H1 (cell line): ENCODE data around the gene SNORC. TPM values are rescaled to one million over a fixed set of nuclear protein-coding genes. Genes with fewer than 3 reads are reported as not detected.

Experiments
- CTCF ChIA-PET: fragments of 300-600 bp; sonication (Branson Sonifier 250); formaldehyde crosslinking; loops from one replicate; lab custom pipeline; 2021; ENCODE audit not compliant: partially characterized antibody; lab: Charles Lee
- POLR2A ChIA-PET: fragments of 300-600 bp; sonication (Branson Sonifier 250); formaldehyde crosslinking; loops from one replicate; lab custom pipeline; 2021; ENCODE audit warnings: inconsistent platforms; ENCODE audit not compliant: partially characterized antibody; lab: Charles Lee
- DNase-seq, 2 experiments: peaks; one replicate each; pipeline versions ENCODE4 v3.0.0 to v3.0.0-alpha.2; 2010 to 2022; ENCODE audit warnings: low spot score in 2 of 2, low read depth in 1 of 2, mixed read lengths in 1 of 2
- FAIRE-seq: peaks from 2 replicates; lab custom pipeline; 2011; peaks lifted over from hg19 to GRCh38; lab: Jason Lieb, UNC
- H2AFZ ChIP-seq: 2 replicates; pipeline ENCODE4 v1.8.1; 2012; ENCODE audit warnings: low read length, inconsistent platforms
- H2AK5ac ChIP-seq: 2 replicates; pipeline ENCODE4 v1.6.1; 2013; ENCODE audit warnings: low read depth, low read length
- H2BK120ac ChIP-seq: replicated peaks from 2 replicates; pipeline ENCODE3; 2013; ENCODE audit warnings: low read depth, low read length, inconsistent platforms
- H2BK12ac ChIP-seq: 2 replicates; pipeline ENCODE4 v1.6.1; 2013; ENCODE audit warnings: low read depth, low read length
- H2BK15ac ChIP-seq: 2 replicates; pipeline ENCODE4 v1.6.1; 2013; ENCODE audit warnings: low read length
- H2BK20ac ChIP-seq: 2 replicates; pipeline ENCODE4 v1.6.1; 2013; ENCODE audit warnings: low read length
- H2BK5ac ChIP-seq: 2 replicates; pipeline ENCODE4 v1.6.1; 2013; ENCODE audit warnings: low read depth, low read length
- H3K14ac ChIP-seq: 2 replicates; pipeline ENCODE4 v1.6.1; 2013; ENCODE audit warnings: inconsistent platforms; ENCODE audit not compliant: insufficient read length
- H3K18ac ChIP-seq: 2 replicates; pipeline ENCODE4 v1.6.1; 2013; ENCODE audit warnings: low read length; ENCODE audit errors: extremely low read depth
- H3K23ac ChIP-seq: 2 replicates; pipeline ENCODE4 v1.6.1; 2013; ENCODE audit warnings: inconsistent platforms; ENCODE audit not compliant: insufficient read length
- H3K23me2 ChIP-seq: 2 replicates; pipeline ENCODE4 v1.6.1; 2013; ENCODE audit warnings: low read depth, low read length
- H3K27ac ChIP-seq: 2 replicates; pipeline ENCODE4 v1.6.1; 2011; ENCODE audit warnings: low read depth, low read length, inconsistent platforms
- H3K27me3 ChIP-seq, 4 experiments: replicated peaks in 1 of 4; 1 replicate in 1 of 4; 2 replicates in 3 of 4; pipeline versions ENCODE4 v1.6.1 to v1.8.1; 2011 to 2013; ENCODE audit warnings: low read length in 3 of 4, mild to moderate bottlenecking in 3 of 4, inconsistent platforms in 2 of 4, mixed read lengths in 2 of 4, moderate library complexity in 1 of 4; ENCODE audit not compliant: control insufficient read depth in 3 of 4, insufficient read depth in 3 of 4; ENCODE audit errors: extremely low read depth in 1 of 4
- H3K36me3 ChIP-seq, 4 experiments: 2 replicates each; pipeline versions ENCODE4 v1.6.1 to v1.8.1; 2011 to 2013; ENCODE audit warnings: mild to moderate bottlenecking in 4 of 4, low read length in 3 of 4, moderate library complexity in 2 of 4, control low read depth in 1 of 4, inconsistent platforms in 1 of 4; ENCODE audit not compliant: insufficient read depth in 4 of 4, control insufficient read depth in 2 of 4
- H3K4ac ChIP-seq: replicated peaks from 2 replicates; pipeline ENCODE3; 2013; ENCODE audit warnings: low read length, low read depth, mixed read lengths, inconsistent platforms; ENCODE audit not compliant: insufficient read length
- H3K4me1 ChIP-seq, 4 experiments: replicated peaks in 1 of 4; 1 replicate in 1 of 4; 2 replicates in 3 of 4; pipeline versions ENCODE4 v1.6.1 to v1.8.1; 2011 to 2013; ENCODE audit warnings: low read length in 3 of 4, inconsistent platforms in 2 of 4, mixed read lengths in 1 of 4; ENCODE audit not compliant: insufficient read depth in 4 of 4, control insufficient read depth in 3 of 4
- H3K4me2 ChIP-seq, 2 experiments: 2 replicates each; pipeline versions ENCODE4 v1.6.1 to v1.8.1; 2011 to 2013; ENCODE audit warnings: low read depth in 2 of 2, low read length in 2 of 2, control low read depth in 1 of 2, inconsistent platforms in 1 of 2, mild to moderate bottlenecking in 1 of 2; ENCODE audit not compliant: insufficient read depth in 1 of 2
- H3K4me3 ChIP-seq, 4 experiments: fragments of 200-600, 300-600 bp in 1 of 4; sonication (generic), shearing (Covaris generic), sonication (Bioruptor Twin) in 1 of 4; 2 replicates each; pipeline versions ENCODE4 v1.5.1 to v1.8.1; 2011 to 2016; ENCODE audit warnings: low read length in 4 of 4, low read depth in 3 of 4, control low read depth in 2 of 4, inconsistent platforms in 2 of 4, mild to moderate bottlenecking in 2 of 4, mixed read lengths in 1 of 4, moderate library complexity in 1 of 4; ENCODE audit not compliant: insufficient read depth in 2 of 4; ENCODE audit errors: extremely low read depth in 1 of 4
- H3K56ac ChIP-seq: replicated peaks from 2 replicates; pipeline ENCODE3; 2013; ENCODE audit warnings: low read depth, mild to moderate bottlenecking, mixed read lengths, low read length, inconsistent platforms; ENCODE audit not compliant: insufficient read length
- H3K79me1 ChIP-seq: 2 replicates; pipeline ENCODE4 v1.6.1; 2013; ENCODE audit warnings: low read depth, low read length, control low read depth
- H3K79me2 ChIP-seq, 2 experiments: 2 replicates each; pipeline versions ENCODE4 v1.6.1 to v1.8.1; 2012 to 2013; ENCODE audit warnings: low read length in 2 of 2, mild to moderate bottlenecking in 2 of 2, inconsistent platforms in 1 of 2; ENCODE audit not compliant: insufficient read depth in 2 of 2, control insufficient read depth in 1 of 2
- H3K9ac ChIP-seq, 4 experiments: replicated peaks in 1 of 4; 1 replicate in 1 of 4; 2 replicates in 3 of 4; pipeline versions ENCODE4 v1.6.1 to v1.8.1; 2011 to 2013; ENCODE audit warnings: low read depth in 3 of 4, low read length in 3 of 4, control low read depth in 2 of 4, mild to moderate bottlenecking in 2 of 4, moderate library complexity in 2 of 4, inconsistent platforms in 1 of 4; ENCODE audit errors: extremely low read depth in 1 of 4
- H3K9me3 ChIP-seq, 2 experiments: 2 replicates each; pipeline versions ENCODE4 v1.6.1 to v1.8.1; 2012 to 2013; ENCODE audit warnings: mild to moderate bottlenecking in 2 of 2, moderate library complexity in 2 of 2, control low read depth in 1 of 2, inconsistent platforms in 1 of 2, low read depth in 1 of 2, low read length in 1 of 2, mixed read lengths in 1 of 2; ENCODE audit not compliant: insufficient read depth in 2 of 2
- H4K20me1 ChIP-seq, 2 experiments: replicated peaks in 1 of 2; 2 replicates each; pipeline versions ENCODE3 to v1.8.1; 2011 to 2013; ENCODE audit warnings: inconsistent platforms in 2 of 2, low read length in 2 of 2, mild to moderate bottlenecking in 1 of 2; ENCODE audit not compliant: insufficient read depth in 2 of 2, control insufficient read depth in 1 of 2
- H4K5ac ChIP-seq: 2 replicates; pipeline ENCODE4 v1.6.1; 2013; ENCODE audit warnings: low read length, low read depth, mixed read lengths, inconsistent platforms; ENCODE audit not compliant: insufficient read length
- H4K8ac ChIP-seq: 2 replicates; pipeline ENCODE4 v1.8.0; 2013; ENCODE audit warnings: mild to moderate bottlenecking, moderate library complexity, low read length, inconsistent platforms; ENCODE audit not compliant: insufficient read depth; ENCODE audit errors: extremely low read depth
- H4K91ac ChIP-seq: replicated peaks from 2 replicates; pipeline ENCODE3; 2013; ENCODE audit warnings: low read length, mixed read lengths, inconsistent platforms; ENCODE audit not compliant: insufficient read length
- CBX5 ChIP-seq: fragments of 300-800, 300-1000 bp; sonication (generic); IDR thresholded peaks from 2 replicates; pipeline ENCODE4 v1.7.1; 2016; ENCODE audit warnings: antibody characterized with exemption, low read length, low read depth
- EGR1 ChIP-seq: IDR thresholded peaks from 2 replicates; pipeline ENCODE4 v1.6.1; 2011; ENCODE audit warnings: low read depth, low read length, borderline replicate concordance
- TCF12 ChIP-seq: IDR thresholded peaks from 2 replicates; pipeline ENCODE4 v1.6.1; 2011; ENCODE audit warnings: low read depth, mild to moderate bottlenecking, low read length
- WGBS, 2 experiments: shearing (Covaris generic) in 1 of 2; methylation state at CpG; one replicate each; pipeline versions ENCODE4 v1.1.6 to v1.1.7; 2013 to 2015; ENCODE audit warnings: low lambda C conversion rate in 2 of 2, mixed read lengths in 2 of 2, inconsistent platforms in 1 of 2, low coverage in 1 of 2, missing lambda C conversion rate in 1 of 2; ENCODE audit not compliant: insufficient replicate concordance in 2 of 2, insufficient coverage in 1 of 2, insufficient read length in 1 of 2; ENCODE audit errors: extremely low coverage in 1 of 2, missing lambda C conversion rate in 1 of 2; 5-methylcytosine and 5-hydroxymethylcytosine counted together
- polyA plus RNA-seq, 7 experiments: library from polyadenylated mRNA; depleted of rRNA in 3 of 7; stranded (reverse) in 5 of 7; unstranded in 2 of 7; fragments of >200 nt in 5 of 7; fragments of 200-250 nt in 2 of 7; gene quantifications; 1 replicate in 5 of 7; 2 replicates in 1 of 7; 4 replicates in 1 of 7; pipeline versions ENCODE4 v1.2.1 to v1.2.3, GENCODE V29; 2011 to 2013; ENCODE audit warnings: missing spikeins in 2 of 7, mixed read lengths in 2 of 7
- total RNA-seq: library from RNA; stranded (reverse); fragmentation: NEBNext Ultra II Directional; extraction: Animal tissue kit (Norgen Biotek cat#: 25700); gene quantifications from 2 replicates; pipeline ENCODE4 v1.2.1, GENCODE V29; 2021

Gene SNORC
- total and polyA plus RNA-seq, 2 of the 8 experiments (the other 6 are each of a cell fraction or from before 2014, with no cell fraction given), result 1.6 to 1.8 TPM

- Histone ChIP-seq H3K4me2 (no peak overlapping the region), H3K79me2 (no peaks in the 10 kb centered on the region), H3K18ac (no peak overlapping the region), H4K91ac (no peak overlapping the region), H4K20me1 (peaks cover 0 to 2% of the 10 kb centered on the region in 2 experiments), H3K9me3 (no peaks in the 10 kb centered on the region), H2BK20ac (no peak overlapping the region), H2AFZ (no peak overlapping the region), H2AK5ac (no peak overlapping the region), H2BK12ac (no peak overlapping the region), H3K27me3 (no peaks in the 10 kb centered on the region), H3K27ac (no peak overlapping the region), H2BK5ac (no peak overlapping the region), H4K8ac (no peak overlapping the region), H2BK15ac (no peak overlapping the region), H3K23me2 (no peaks in the 10 kb centered on the region), H3K14ac (no peak overlapping the region), H3K4me1 (no peaks in the 10 kb centered on the region), H3K4me3 (no peak overlapping the region), H4K5ac (no peak overlapping the region), H3K79me1 (no peaks in the 10 kb centered on the region), H3K23ac (no peak overlapping the region), H2BK120ac (no peak overlapping the region), H3K56ac (no peak overlapping the region), H3K36me3 (peaks cover 16 to 62% (median 38%) of the 10 kb centered on the region in 4 experiments), H3K4ac (no peak overlapping the region), H3K9ac (no peak overlapping the region)
- POLR2A ChIA-PET, result no interaction called here
- 81% methylated on average over 7 of the region's 7 CpGs; no CpG with 5 or more reads in 1 of the 2 experiments for WGBS, 2 experiments
- FAIRE-seq, result no peak
- TF ChIP-seq TCF12, result no peak
- no peak for TF ChIP-seq EGR1
- TF ChIP-seq CBX5, result no peak
- DNase-seq, result no peak
- CTCF ChIA-PET, result interaction anchor here (0.6 to 3.1 kb wide), 16 partner anchors 11 to 423 kb away, joined by 3 to 18 read pairs (median 4); partner anchors contain the start of genes INPP5D and SNORC
Observed at GRCh38 chr2:232854082-232854481, 16.0 kb upstream of the SNORC start.
